Measurements from ENCODE around the gene DNAAF5. TPM values are rescaled to one million over a fixed set of nuclear protein-coding genes. Genes with fewer than 3 reads are reported as not detected.

DNAAF5 gene
- polyA plus RNA-seq, 12 donors, result 21.9 to 33.8 (median 24.6) TPM; not detected in 1

DNA sequence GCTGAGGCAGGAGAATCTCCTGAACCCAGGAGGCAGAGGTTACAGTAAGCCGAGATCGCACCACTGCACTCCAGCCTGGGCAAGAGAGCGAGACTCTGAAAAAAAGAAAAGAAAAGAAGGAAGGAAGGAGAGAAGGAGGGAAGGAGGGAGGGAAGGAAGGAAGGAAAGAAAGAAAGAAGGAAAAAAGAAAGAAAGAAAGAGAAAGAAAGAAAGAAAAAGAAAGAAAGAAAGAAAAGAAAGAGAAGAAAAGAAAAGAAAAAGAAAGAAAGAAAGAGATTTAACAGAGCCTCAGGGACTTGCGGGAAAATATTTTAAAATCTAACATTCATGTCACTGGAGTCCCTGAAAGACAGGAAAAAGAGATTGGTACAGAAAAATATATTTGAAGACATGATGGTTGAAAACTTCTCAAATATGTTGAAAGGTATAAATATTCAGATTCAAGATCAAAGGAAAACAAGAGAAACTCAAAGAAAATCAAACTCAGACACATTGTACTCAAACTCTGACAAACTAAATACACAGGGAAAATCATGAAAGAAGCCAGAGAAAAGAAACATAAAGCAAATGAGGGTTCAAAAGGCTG is 25.3 kb upstream of the DNAAF5 start:
- no peak for DNase-seq

DNA sequence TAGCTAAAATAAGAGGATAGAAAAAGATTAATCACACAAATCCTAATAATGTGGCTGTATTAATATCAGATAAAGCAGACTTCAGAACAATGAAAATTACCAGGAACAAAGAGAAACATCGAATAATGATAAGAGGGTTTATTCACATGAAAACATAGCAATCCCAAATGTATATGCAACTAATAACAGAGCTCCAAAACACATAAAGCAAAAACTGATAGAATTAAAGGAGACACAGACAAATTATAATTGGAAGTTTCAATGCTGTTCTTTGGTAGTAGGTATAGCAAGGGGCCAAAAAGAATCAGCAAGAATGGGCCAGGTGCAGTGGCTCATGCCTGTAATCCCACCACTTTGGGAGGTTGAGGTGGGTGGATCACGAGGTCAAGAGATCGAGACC is 23.4 kb upstream of the DNAAF5 start:
- no peak for DNase-seq

DNA sequence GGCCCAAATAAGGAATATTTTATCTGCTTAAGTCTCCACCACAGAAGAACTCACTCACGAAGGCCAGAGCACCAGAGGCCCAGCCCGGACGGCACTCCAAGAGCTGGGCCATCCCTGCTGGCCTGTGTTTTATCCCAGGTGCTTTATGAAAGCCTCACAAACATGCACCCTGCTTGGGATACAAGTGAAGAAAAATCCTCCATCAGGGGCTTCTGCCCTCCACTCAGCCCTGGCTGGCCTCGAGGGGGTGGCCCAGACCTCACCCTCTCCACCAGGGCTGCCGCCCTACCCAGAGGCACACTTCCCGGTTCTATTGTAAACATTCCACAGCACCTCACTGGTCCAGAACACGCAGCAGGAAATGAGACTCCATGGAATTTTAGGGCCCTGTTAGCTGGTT is 19.8 kb upstream of the DNAAF5 start:
- no peak for DNase-seq

DNA sequence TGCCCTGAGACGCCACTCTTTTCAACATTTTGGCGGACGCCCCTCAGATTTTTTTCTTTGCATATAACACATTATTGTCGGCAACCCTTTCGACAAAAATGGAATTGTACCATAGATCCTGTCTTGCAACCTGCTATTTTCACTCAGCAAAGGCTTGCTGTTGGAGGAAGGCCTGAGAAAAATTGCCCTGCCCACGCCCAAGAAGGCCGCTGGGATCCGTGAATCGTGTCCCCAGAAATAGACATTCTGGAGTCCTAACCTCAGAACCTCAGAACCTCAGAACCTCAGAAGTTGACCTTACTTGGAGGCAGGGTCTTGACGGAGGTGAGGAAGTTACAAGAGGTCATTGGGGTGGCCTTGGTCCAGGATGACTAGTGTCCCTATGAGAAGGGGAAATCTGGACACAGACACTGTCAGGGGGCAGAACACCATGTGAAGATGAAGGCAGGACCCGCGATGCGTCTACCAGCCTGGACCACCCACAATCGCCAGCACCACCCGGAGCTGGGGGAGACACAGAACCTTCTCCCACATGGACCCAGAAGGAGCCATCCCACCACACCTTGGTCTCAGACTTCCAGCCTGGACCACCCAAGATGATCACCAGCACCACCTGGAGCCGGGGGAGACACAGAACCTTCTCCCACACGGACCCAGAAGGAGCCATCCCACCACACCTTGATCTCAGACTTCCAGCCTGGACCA is 19.1 kb upstream of the DNAAF5 start:
- no peak for DNase-seq

DNA sequence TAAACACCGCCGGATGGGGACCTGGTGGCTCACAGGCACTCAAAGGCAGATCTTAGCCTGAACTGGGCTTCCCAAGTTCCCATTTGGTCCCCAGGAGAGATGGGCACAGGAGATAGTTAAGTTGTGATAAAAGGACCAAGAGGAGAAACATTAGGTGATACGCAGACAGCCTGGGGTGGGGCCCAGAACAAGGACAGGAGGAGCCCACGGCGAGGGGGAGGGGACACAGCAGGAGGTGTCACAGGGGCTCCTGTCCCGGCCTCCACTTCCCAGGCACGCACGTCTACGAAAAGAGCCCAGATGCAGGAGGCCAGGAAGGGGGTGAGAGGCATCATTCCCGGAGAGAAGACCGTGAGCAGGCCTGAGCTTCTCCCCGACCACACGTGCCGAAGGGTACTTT is 16.3 kb upstream of the DNAAF5 start:
- no peak for DNase-seq

DNA sequence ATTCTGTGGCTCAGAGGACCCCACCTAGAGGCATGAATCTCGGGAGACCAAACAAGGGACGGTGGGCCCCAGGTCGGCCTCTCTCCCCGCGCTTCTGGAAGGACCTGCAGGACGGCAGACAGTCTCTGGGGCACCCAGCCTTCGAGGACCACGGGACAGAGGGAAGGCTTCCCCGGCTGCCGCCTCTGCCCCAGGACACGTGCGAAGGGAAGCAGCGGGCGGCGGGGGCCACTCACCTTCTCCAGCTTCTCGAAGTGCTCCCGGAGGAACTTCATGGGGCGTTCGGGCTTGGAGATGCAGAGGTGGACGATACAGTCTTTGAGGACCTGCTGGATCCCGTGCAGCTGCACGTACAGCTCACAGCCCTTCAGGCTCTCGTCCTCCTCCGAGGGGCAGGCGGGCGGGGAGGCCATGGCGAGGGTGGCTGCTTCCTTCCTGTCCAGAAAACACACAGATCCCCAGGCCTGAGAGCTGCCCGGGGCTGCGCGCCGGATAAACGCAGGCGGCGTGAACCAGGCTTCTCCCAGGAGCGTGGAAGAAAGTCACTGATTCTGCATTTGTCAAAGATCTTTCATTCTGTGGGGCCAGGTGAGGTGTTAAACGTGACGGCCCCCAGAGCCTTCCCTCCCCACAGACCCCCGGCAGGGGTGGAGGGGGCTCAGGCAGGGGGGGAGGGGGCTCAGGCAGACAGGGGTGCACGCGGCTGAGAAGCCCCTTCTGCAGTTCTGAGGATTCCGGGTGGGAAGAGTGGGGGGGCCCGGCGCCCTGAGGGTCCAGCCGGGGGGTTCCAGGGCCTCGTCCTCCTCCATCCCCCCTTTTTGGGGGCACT is 15.2 kb upstream of the DNAAF5 start:
- DNase-seq, result no peak

DNA sequence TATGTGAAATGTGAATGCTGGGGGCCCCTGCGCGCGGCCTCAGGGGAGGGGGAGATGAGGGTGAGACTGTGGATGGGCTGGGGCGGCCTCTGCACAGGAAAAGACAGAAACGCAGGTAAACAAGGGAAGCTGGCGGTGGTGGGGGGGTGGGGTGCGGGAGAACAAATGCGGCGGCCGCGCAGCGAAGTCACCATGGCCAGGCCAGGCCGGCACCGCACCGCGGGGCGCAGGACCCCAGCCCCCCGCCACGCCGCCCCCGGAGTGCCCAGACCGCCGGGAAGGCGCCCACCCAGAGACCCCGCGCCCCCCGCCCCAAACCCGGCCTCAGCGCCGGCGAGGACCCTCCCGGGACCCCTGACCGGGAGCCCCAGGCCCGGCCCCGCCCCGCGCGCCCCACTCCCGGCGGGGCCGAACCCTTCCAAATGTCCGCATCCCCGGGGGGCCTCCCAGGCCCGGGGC is 14.5 kb upstream of the DNAAF5 start:
- DNase-seq, result no peak

DNA sequence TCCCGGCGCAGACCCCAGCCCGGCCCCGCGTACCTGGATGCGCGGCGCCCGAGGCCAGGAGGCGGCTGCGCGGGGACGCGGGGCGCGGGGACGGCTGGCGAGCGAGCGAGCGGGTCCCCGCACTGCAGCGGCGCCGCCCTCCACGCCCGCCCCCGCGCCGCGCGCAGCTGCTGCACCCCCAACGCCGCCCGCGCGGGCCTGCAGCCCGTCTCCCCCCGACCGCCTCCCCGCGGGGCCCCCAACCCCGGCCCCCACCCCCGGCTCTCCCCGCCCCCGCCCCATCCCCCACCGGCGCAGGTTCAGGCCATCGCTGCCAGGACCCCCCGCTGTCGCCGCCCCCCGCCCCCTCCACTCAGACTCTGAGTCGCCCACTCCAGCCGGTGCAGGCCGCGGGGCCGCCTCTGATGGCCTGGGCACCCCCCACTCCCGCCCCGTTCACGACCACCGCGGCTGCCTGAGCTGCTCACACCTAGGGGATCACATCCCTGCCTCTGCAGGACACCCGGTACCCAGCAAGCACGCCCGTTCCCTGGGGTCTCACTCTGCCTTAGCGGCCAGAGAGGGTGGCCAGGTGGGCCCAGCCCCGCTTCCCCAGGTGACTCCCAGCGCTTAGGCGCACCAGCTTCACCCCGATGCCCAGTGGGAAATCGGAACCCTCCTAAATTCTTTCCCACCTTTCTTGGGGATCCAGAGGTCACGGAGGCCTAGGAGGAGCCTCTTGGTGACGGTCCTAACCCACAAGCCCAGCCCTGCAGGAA is 13.9 kb upstream of the DNAAF5 start:
- DNase-seq, result no peak

DNA sequence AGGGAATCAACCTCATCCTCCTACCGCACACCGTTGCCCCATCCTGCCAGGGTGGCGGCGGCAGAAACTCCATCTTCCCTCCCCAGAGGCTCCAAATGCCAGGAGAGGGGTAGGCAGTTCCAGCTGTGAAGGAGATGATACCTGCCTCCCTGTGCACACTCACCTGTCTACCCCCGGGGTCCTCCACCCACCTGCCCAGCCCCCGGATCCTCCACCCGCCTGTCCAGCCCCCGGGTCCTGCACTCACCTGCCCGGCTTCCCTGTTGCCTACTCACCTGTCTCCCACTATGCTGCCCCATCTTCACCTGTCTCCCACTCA is 13.4 kb upstream of the DNAAF5 start:
- no peak for DNase-seq

DNA sequence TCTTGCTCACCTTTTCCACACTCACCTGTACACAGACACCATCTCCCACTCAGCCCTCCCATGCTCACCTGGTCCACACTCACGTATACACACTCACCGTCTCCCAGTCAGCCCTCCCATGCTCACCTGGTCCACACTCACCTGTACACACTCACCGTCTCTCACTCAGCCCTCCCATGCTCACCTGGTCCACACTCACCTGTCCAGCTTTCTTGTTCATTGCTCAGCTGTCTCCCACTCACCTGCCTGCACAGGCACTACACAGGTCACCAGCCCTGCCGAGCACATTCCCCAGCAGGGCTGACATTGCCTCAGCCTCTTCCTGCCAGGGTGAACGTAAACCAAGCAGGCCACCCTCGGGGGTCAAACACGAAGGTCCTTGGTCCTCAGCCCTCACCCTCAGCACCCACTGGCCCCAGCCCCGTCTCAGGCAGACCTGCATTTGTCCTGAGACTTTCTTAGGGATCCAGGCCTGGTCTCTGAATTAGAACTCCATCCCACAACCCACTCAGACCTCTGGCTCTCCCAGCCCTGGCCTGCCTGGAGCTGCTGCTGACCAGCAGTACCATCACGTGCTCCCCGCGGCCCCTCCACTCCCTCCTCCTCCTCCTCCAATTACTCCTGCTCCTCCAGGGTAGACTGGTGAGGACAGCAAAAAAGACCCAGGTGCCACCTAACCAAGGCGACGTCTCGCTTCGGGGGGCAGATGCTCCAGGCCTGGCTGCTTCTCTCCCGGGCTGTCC is 12.8 kb upstream of the DNAAF5 start:
- no peak for DNase-seq

DNA sequence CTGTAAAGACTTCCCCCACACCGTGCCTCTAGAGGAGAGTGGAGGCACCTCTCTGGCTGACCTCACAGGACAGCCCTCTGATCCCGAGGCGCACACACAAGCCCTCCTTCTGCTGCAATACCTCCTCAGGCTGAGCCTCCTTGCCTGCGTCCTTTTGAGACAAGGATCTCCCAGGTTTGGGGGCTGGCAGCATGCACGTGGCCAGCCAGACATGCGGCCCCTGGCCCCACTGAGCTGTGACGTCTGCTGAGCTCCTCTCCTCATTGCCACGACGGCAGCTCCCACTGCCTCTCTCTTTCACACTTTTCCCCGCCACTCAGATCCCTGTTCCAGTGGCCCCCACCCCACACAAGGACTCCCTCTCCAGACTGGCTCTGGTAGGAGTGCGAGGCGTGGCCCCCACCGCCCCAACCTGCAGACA is 12.2 kb upstream of the DNAAF5 start:
- no peak for DNase-seq

DNA sequence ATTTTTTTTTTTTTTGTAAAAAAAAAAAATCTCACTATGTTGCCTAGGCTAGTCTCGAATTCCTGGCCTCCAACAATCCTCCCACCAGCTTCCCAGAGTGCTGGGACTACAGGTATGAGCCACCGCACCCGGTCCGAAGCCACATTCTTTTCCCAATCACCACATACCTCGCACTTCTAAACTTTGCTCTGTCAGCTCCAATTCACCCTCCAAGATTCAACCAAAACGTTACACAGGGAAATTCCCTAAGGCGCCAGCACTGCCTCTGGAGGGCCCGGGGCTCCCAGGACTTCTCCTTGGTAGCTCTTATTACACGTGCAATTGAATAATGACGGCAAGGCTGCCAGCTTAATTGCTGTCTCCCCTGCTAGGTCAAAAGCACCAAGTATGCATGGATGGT is 10.3 kb upstream of the DNAAF5 start:
- no peak for DNase-seq

DNA sequence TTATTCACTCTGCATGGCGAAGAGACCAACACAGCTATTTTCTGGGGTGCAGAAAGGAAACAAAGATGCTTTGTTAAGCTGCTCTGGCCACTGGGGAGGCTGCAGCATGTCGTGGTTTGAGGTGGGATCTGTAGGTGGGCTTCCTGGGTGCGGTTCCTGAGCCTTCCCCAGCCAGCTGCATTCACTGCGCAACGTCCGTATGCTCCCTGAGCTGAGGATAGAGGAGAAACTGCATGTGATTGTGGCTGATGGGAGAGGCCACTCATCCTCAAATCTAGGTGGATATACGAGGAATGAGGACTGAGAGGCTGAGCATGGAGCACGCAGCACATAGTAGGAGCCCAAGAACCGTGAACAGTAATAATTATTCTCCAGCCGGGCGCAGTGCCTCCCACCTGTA is 9.9 kb upstream of the DNAAF5 start:
- no peak for DNase-seq

DNA sequence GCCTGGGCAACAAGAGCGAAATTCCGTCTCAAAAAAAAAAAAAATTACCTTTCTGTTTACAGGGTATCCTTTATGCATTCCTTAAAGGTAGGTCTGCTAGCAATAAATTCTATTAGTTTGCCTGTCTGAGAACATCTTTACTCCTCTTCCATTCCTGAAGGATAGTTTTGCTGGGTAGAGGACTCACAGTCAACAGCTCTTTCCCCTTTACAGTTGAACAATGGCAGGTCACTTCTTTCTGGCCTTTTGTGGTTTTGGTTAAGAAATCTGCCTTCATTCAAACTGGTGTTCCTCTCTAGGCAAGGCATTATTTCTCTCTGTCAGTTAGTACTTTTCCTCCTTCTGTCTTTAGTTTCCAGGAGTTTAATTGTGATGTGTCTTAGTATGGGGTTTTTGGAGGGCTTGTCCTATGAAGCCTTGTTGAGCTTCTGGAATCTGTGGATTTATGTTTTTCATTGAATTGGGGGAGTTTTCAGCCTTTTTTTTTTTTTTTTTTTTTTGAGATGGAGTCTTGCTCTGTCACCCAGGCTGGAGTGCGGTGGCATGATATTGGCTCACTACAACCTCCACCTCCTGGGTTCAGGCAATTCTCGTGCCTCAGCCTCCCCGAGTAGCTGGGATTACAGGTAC is 4.8 kb upstream of the DNAAF5 start:
- no peak for DNase-seq

DNA sequence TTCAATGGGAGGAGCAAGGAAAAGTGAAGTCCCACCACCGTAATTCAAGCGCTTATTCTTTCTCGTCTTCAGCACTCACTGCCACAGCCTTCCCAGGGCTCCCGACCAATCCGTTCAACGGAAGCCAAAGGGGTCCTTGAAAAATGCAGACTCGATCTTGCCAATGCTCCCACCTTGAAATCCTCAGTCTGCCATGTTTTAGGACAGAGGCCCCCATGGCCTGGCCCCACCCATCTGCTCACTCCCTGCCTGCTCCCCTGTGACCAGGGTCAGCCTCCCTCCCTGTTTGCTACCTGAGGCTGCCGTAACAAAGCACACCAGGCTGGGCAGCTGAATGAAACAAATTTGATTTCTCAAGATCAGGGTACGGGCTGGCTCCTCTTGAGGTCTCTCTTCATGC is 3.0 kb upstream of the DNAAF5 start:
- no peak for DNase-seq

DNA sequence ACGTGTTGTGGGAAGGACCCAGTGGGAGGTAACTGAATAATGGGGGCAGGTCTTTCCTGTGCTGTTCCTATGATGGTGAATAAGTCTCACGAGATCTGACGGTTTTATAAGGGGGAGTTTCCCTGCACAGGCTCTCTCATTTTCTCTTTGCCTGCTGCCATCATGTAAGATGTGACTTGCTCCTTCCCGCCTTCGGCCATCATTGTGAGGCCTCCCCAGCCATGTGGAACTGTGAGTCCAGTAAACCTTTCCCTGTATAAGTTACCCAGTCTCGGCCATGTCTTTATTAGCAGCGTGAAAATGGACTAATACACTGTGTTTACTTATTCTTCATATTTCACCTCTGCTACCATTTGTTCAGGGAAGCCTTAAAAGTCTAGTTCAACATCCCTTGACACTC is 2.2 kb upstream of the DNAAF5 start:
- DNase-seq, result no peak

DNA sequence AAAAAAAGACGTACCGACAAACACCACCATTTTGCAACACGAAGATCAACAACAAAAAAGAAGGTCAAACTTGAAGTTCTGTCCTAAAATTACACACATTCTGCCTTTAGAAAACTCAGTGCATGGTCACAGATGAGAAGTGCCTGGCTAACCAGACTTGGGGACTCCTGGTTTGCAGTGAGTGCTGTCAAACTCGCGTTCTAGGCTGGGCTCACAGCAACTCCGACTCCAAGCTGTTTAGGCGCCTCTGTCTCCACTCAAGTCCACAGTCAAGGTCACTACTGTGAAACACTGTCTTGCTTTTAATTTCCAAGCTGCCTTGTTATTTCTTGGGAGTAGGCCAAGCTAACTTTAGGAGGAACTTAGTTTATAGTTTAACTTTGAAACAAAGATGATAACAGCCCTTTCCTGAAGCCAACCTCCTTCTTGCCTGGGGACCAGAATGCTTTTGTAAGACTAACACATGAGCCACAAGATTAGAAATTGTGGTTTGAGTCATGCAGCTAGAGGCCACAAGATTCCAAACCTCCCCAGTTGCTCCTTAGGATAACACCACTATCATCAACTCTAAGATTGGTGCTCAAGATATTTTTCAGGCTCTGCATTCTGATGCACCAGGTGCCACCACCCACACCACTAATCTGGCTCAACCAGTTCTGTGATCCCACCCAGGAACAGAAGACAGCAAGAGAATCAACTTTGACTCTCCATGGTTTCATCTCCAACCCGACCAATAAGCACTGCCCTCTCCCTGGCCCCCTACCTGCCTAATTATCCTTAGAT is 1.1 kb upstream of the DNAAF5 start:
- no peak for DNase-seq

DNA sequence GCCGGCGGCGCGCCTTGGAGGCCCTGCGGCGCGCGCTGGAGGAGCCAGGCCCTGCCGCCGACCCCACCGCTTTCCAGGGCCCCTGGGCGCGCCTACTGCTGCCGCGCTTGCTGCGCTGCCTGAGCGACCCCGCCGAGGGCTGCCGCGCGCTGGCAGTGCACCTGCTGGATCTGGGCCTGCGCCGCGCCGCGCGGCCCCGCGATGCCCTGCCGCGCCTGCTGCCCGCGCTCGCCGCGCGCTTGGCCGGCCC is 280 bp downstream of the DNAAF5 start:
- DNase-seq, result no peak

DNA sequence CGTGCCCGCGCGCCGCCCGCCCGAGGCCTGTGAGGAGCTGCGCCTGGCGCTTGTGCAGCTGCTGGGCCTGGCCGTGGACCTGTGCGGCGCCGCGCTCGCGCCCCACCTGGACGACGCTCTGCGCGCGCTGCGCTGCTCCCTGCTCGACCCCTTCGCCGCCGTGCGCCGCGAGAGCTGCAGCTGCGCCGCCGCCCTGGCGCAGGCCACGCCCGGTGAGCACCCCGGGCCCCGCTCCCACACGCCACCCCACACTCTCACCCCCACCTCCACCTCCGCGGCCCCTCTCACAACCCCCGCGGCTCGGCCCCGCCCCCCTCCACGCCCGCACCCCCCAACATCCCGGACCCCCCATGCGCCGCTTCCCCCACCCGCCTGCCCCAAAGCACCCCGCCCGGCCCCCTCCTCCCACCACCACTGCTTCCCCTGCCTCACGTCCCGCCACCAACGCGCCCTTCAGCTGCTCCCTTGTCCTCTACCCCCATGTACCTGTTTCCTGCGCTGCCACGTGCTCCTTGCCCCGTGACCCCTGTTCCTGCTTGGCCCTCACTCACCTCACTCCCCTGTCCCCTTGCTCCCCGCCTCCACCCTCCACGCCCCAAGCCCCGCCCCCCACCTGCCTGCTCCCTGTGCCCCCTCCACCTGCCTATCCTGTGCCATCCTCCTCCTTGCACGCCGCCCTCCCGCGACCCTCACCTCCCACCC is 756 bp downstream of the DNAAF5 start, which contains the start of gene PRKAR1B:
PRKAR1B (minus strand) TSS at position 178 of the 702 bp plus-strand sequence. CDS start 15,776 bp downstream, outside the sequence.
- DNase-seq, result no peak
